Stimulated activated CD8-positive, alpha-beta memory T cell treated with anti-CD3 and anti-CD28 coated beads, Interleukin-4, amount 100 ng/mL, for 24 hours (primary cell): ENCODE results near the gene FGFR4.

Source experiments
- DNase-seq: peaks from one replicate; pipeline ENCODE4 v3.0.0-alpha.2; 2020; ENCODE audit warnings: low read depth

The FGFR4 gene

DNA sequence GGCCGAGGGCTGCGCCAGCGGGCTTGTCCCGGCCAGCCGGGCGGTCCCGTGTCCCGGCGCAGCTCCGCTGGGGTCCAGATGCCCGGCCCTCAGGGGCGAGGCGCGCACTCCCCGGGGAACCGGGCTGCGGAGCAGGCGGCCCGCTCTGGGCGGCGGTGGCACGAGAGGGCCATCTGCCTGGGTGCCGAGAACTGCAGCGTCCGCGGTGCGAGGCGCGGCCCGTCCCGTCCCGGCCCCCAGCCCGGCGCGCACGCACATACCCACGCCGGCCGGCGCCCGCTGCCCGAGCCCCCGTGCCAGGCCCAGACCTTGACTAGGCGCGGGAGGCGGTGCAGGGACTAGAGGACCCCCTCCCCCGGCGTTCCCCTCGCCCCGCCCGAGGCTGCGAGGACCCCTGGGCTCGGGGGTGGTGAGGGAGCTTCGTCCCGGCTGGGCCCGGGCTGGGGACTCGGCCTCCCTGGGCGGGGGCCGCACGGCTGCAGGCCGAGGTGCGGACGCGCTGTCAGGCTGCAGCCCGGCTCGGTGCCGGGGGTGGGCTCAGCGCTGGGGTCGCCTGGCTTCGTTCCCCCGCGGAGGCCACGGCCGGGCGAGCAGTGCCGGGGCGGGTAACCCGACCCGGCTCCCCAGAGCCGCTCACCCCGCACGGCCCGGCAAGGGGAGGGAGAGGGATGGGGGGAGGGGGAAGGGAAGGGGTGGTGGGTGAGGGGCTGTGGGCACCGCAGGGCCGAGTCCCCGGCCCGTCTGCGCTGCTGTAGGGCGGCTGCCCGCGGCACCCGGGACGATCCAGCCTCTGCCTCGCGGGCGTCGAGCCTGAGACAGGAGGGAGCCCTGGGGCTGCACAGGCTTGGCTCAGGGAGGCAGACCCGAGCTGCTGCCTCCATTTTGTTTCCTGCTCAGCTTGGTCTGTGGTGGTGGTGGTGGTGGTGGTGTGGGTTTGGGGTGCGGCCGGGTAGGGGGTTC lies 45.7 kb downstream of the FGFR4 start:
- DNase-seq, result no peak

- DNase-seq, result peak; percentile 82
Observed at GRCh38 chr5:177133096-177133852, 46.6 kb downstream of the FGFR4 start, which contains the start of gene NSD1. TSS of gene NSD1 (plus strand) at chr5:177133773. CDS start at chr5:177135104, 1,331 bp downstream.

DNA sequence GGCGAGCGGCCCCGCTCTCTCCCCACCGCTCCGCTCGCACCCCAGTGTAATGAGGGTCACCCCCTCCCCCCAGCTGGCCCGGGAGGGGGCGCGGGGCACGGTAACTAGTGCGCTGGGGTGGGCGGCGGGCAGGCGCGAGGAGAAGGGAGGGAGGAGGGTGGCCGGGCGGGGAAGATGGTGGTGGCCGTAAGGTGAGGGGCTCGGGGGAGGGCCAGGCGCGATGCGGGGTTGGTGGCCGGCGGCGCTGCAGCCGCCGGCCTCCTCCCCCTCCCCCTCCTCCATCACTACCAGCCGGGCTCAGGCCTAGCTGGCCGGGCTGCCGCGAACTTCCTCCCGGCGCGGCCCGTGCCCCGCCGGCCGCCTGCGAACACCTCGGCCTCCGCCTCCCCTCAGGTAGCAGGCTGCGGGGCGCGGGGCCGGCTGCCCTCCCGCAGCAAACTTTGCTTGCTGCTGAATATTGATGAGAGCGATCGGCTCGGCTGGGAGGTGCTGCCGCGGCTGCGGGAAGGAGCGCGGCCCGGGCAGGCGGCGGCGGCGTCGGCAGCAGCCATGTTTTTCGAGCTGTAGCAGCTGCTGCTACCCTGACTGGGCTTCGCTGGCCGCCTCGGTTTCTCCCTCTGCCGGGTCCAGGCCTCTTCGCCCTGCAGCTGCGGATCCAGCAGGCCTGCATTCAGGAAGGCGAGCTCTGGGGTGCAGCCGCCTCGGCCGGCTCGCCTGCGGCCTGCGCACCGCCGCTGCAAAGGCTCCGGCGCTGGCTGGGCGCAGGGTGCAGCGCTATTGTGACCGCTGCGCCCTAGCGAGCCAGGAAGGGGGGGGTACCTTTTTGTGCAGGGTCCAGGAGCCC lies 47.4 kb downstream of the FGFR4 start:
- peak; percentile 14 for DNase-seq

DNA sequence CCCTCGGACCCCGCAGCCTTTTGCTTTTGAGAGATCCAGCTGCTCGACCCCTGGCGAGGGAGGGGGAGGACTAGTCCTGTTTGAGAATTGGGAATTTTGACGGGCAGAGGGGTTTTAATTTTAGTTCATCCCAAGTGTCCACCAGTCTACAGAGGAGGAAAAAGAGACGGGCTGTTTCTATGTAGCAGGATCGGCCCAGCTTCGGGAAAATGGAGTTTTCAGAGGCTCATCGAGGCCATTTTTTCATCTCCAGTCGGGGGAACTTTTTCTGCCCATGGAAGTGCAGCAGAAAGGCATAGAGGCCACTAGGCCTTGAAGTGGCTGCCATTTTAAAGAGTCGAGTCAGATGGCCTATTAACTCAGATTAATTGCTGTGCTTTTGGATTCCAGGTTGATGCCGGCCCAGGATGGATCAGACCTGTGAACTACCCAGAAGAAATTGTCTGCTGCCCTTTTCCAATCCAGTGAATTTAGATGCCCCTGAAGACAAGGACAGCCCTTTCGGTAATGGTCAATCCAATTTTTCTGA lies 48.0 kb downstream of the FGFR4 start:
- no peak for DNase-seq

DNA sequence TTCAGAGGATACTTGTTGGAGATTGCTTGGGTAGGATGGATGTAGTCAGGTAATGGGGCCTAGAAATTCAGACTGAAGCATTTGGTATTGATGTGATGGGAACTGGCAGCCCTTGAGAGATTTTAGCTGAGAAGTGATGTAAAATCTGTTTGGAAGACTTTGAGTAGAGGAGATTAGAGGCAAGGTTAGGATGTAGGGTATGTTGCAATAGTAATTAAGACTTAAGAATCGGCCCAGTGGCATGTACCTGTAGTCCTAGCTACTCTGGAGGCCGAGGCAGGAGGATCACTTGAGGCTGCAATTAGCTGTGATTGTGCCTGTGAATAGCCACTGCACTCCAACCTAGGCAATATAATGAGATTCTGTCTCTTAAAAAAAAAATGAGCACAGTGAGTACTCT lies 53.6 kb downstream of the FGFR4 start:
- DNase-seq, result no peak

DNA sequence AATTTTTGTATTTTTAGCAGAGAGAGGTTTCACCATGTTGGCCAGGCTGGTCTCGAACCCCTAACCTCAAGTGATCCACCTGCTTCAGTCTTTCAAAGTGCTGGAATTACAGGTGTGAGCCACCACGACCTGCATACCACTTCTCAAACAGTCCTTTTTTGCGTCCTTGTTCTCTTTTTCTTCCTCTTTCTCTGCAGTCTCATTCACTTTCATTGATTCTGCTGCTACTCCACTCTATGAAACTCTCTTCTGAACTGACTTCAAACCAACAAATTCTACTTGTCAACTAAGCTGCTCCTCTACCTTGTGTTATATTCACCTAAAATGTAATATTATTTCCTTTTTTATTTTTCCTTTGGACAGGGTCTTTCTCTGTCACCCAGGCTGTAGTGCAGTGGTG lies 54.8 kb downstream of the FGFR4 start:
- DNase-seq, result no peak

DNA sequence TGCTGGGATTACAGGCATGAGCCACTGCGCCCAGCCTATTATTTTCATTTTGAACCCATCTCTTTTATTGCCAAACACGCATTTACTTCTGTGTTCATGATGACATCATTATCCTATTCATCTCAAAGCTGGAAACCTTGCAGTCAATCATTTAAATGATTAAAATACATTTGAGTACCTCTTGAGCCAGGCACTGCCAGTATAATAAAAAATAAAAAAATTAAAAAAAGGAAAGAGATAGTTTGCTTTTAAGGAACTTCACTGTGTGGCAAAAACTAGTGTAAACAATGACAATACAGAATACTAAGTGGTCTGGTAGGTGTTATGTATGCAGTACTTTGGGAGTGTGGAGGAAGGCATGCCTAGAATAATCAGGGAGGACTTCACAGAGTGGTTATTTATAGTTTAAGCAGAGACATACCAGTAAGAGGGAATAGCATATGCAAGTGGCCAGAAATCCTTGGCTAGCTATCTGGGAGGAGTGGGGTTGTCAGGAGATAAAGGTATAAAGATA lies 55.4 kb downstream of the FGFR4 start:
- DNase-seq, result no peak

GRCh38 chr5:177142778-177143177 lies 56.1 kb downstream of the FGFR4 start:
- no peak for DNase-seq

DNA sequence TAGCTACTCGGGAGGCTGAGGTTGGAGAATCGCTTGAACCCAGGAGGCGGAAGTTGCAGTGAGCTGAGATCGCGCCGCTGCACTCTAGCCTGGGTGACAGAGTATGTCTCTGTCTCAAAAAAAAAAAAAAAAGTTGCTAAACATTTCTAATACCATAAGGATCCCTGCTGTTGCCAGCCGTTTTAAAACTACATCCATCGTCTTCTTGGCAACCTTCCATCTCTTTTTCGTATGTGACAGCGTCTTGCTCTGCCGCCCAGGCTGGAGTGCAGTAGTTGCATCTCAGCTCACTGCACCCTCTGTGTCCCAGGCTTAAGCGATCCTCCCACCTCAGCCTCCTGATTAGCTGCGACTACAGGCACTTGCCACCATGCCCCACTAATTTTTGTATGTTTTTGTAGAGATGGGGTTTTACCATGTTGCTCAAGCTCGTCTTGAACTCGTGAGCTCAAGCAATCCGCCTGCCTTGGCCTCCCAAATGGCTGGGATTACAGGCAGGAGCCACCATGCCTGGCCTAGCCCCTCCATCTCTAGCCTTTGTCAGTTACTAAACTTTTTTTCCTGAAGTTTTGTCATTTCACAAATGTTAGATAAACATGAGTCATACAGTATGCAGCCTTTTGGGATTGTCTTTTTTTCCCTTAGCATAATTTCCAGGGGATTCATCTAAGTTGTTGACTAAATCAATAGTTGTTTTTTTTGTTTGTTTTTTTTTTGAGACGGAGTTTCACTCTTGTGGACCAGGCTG lies 60.4 kb downstream of the FGFR4 start:
- DNase-seq, result no peak
